Cardiac muscle cell (in vitro differentiated cells and primary cell): Measurements from ENCODE around the gene HIGD1B. TPM values are rescaled to one million over a fixed set of nuclear protein-coding genes. Genes with fewer than 3 reads are reported as not detected.

ENCODE experiments used
- DNase-seq, 2 donors: peaks; one replicate each; pipeline versions ENCODE4 v3.0.0 to v3.0.0-alpha.2; 2010 to 2017; ENCODE audit warnings: low read depth in 1 of 2, low spot score in 1 of 2
- H3K27ac ChIP-seq: fragments of 200-600 bp; sonication (generic); 2 replicates; pipeline ENCODE4 v1.5.1; 2016
- H3K27me3 ChIP-seq: fragments of 200-600 bp; sonication (generic); 2 replicates; pipeline ENCODE4 v1.6.0; 2016; ENCODE audit warnings: control low read depth
- H3K36me3 ChIP-seq: fragments of 200-600 bp; sonication (generic); 2 replicates; pipeline ENCODE4 v1.5.1; 2016; ENCODE audit warnings: control low read depth
- H3K4me1 ChIP-seq: fragments of 200-600 bp; sonication (generic); 2 replicates; pipeline ENCODE4 v1.8.1; 2017; ENCODE audit warnings: low read depth, mild to moderate bottlenecking, mixed run types
- H3K4me3 ChIP-seq: fragments of 200-600 bp; sonication (generic); 2 replicates; pipeline ENCODE4 v1.5.1; 2016; ENCODE audit warnings: mild to moderate bottlenecking
- H3K9me3 ChIP-seq: fragments of 200-600 bp; sonication (generic); 2 replicates; pipeline ENCODE4 v1.5.1; 2017; ENCODE audit warnings: low read depth, mild to moderate bottlenecking, control low read depth
- polyA plus RNA-seq: library from polyadenylated mRNA; unstranded; fragments of >200 nt; fragmentation: Nextera tagmentation; extraction: Ambion mirVana; gene quantifications from 2 replicates; pipeline ENCODE4 v1.2.1, GENCODE V29; 2016
- total RNA-seq: library from RNA; depleted of rRNA; stranded (reverse); fragments of >200 nt; gene quantifications from 2 replicates; pipeline ENCODE4 v1.2.3, GENCODE V29; 2016
- TF ChIP-seq, protein P1 (sequence below): IDR thresholded peaks from 2 replicates; pipeline ENCODE4 v1.5.1; 2012; ENCODE audit warnings: low read depth, mild to moderate bottlenecking, low read length

The HIGD1B gene
- total and polyA plus RNA-seq, 2 experiments from 2014 or later, result 0.55 TPM; not detected in 1

DNA sequence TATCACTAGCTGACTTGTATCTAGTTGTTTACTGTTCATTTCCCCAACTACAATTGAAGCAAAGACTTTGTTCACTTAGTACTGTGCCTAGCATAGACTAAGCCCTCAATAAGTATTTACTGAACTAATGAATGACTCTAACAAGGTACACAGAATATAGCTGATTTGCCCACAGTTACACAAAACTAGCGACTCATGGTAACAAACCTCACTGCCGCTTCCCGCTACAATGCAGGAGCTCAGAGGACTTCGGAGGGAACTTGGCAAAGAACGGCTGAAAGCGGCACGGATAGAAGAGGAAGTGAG lies 51.0 kb downstream of the HIGD1B start:
- peak overlapping the region; percentile 98 for H3K27ac ChIP-seq
- peak in 1 of 2 donors; percentile 41 for DNase-seq
- TF ChIP-seq, protein P1, sequence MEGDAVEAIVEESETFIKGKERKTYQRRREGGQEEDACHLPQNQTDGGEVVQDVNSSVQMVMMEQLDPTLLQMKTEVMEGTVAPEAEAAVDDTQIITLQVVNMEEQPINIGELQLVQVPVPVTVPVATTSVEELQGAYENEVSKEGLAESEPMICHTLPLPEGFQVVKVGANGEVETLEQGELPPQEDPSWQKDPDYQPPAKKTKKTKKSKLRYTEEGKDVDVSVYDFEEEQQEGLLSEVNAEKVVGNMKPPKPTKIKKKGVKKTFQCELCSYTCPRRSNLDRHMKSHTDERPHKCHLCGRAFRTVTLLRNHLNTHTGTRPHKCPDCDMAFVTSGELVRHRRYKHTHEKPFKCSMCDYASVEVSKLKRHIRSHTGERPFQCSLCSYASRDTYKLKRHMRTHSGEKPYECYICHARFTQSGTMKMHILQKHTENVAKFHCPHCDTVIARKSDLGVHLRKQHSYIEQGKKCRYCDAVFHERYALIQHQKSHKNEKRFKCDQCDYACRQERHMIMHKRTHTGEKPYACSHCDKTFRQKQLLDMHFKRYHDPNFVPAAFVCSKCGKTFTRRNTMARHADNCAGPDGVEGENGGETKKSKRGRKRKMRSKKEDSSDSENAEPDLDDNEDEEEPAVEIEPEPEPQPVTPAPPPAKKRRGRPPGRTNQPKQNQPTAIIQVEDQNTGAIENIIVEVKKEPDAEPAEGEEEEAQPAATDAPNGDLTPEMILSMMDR, result no peak

DNA sequence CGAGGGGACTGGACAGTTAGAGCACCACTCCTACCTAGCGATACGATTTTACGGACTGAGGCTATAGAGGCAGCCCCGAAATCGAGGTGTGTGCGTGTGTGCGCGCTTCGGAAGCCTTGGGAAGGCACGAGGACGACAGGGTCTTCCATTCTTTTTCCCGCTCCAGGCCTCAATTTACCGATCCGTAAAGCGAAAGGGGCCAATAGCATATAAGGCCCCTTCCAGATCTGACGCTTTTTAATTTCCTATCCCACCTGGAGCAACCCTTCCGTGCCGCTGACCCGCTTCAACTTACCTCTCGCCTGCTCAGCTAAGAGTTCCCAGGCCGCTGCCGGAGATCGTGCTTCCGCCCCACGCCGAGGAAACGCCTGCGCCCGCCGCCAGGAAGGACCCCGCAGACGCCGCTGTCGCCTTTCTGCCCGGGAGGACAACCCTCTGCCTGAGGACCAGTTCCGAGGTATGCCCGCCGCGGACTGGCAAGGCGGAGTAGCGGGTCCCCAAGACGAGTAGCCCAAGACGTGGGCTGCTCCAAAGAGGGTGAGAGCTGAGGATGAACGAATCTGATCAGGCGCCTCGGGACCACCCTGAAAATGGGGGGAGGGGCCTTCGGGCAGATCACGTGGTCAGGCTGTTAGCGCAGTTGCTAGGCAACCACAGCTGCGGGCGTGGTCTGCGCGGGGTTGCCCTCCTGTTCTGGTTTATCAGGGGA lies 51.5 kb downstream of the HIGD1B start, which contains the start of gene EFTUD2:
EFTUD2 (minus strand) TSS at position 372 of the 709 bp plus-strand sequence. CDS start 4,924 bp downstream, outside the sequence.
- DNase-seq, result peak; percentile 91 to 93
- Histone ChIP-seq H3K27ac (peak within 1 kb of the TSS; percentile 98), H3K36me3 (no peaks in the 10 kb centered on the region), H3K27me3 (no peaks in the 10 kb centered on the region), H3K4me1 (peaks cover 6% of the 10 kb centered on the region), H3K4me3 (peak within 1 kb of the TSS; percentile 85), H3K9me3 (no peaks in the 10 kb centered on the region)
- TF ChIP-seq, protein P1, result no peak

More for the DNA sequence above, 51.0 kb downstream of the HIGD1B start:
- Histone ChIP-seq H3K9me3 (no peaks in the 10 kb centered on the region), H3K4me1 (peaks cover 6% of the 10 kb centered on the region), H3K4me3 (peak overlapping the region; percentile 85), H3K27me3 (no peaks in the 10 kb centered on the region), H3K36me3 (no peaks in the 10 kb centered on the region)

Other genes starting within 250 kb of the HIGD1B start
- gene MEIOC, start 191.4 kb upstream of the HIGD1B start, total RNA-seq, result 0.21 and 0.46 TPM in 2 replicates
- 1.1 and 2.3 TPM in 2 replicates for gene MEIOC, start 191.4 kb upstream of the HIGD1B start, polyA plus RNA-seq
- gene CCDC43, start 158.1 kb upstream of the HIGD1B start, total RNA-seq, result 31.0 and 33.4 TPM in 2 replicates
- 27.7 and 39.2 TPM in 2 replicates for gene CCDC43, start 158.1 kb upstream of the HIGD1B start, polyA plus RNA-seq
- 12.2 and 26.8 TPM in 2 replicates for gene DBF4B, start 139.2 kb upstream of the HIGD1B start, total RNA-seq
- gene DBF4B, start 139.2 kb upstream of the HIGD1B start, polyA plus RNA-seq, result 15.3 and 23.2 TPM in 2 replicates
- 72.3 and 116 TPM in 2 replicates for gene ADAM11, start 88.9 kb upstream of the HIGD1B start, total RNA-seq
- 22.3 and 29.1 TPM in 2 replicates for gene ADAM11, start 88.9 kb upstream of the HIGD1B start, polyA plus RNA-seq
- 25.8 and 37.3 TPM in 2 replicates for gene GJC1, start 17.6 kb upstream of the HIGD1B start, total RNA-seq
- 14.8 and 27.0 TPM in 2 replicates for gene GJC1, start 17.6 kb upstream of the HIGD1B start, polyA plus RNA-seq
- gene EFTUD2, start 51.6 kb downstream of the HIGD1B start, total RNA-seq, result 101 and 151 TPM in 2 replicates
- gene EFTUD2, start 51.6 kb downstream of the HIGD1B start, polyA plus RNA-seq, result 105 and 141 TPM in 2 replicates
- gene GFAP, start 67.6 kb downstream of the HIGD1B start, total RNA-seq, result 3.5 and 11.0 TPM in 2 replicates
- 4.0 and 7.0 TPM in 2 replicates for gene GFAP, start 67.6 kb downstream of the HIGD1B start, polyA plus RNA-seq
- 4.2 and 21.1 TPM in 2 replicates for gene KIF18B, start 99.9 kb downstream of the HIGD1B start, total RNA-seq
- gene KIF18B, start 99.9 kb downstream of the HIGD1B start, polyA plus RNA-seq, result 4.1 and 22.2 TPM in 2 replicates
- gene C1QL1, start 120.4 kb downstream of the HIGD1B start, total RNA-seq, result 24.6 and 25.2 TPM in 2 replicates
- 38.6 and 44.0 TPM in 2 replicates for gene C1QL1, start 120.4 kb downstream of the HIGD1B start, polyA plus RNA-seq
- gene DCAKD, start 203.7 kb downstream of the HIGD1B start, total RNA-seq, result 113 and 141 TPM in 2 replicates
- 60.6 and 66.0 TPM in 2 replicates for gene DCAKD, start 203.7 kb downstream of the HIGD1B start, polyA plus RNA-seq
- 83.1 and 113 TPM in 2 replicates for gene NMT1, start 213.4 kb downstream of the HIGD1B start, total RNA-seq
- gene NMT1, start 213.4 kb downstream of the HIGD1B start, polyA plus RNA-seq, result 85.2 and 92.9 TPM in 2 replicates